HG03097 (cell line): ENCODE results near the gene PIM1.
"Not testable (repeated sequence)": the region's sequence is repeated elsewhere in the genome, so short reads cannot be mapped to it uniquely, and the experiment has no call there.

Source experiments
- ATAC-seq: cut with Tn5 transposase; IDR thresholded peaks from one replicate; pipeline ENCODE4 v1.9.1; 2021; ENCODE audit not compliant: unreplicated experiment, low FRiP score

PIM1 gene

DNA sequence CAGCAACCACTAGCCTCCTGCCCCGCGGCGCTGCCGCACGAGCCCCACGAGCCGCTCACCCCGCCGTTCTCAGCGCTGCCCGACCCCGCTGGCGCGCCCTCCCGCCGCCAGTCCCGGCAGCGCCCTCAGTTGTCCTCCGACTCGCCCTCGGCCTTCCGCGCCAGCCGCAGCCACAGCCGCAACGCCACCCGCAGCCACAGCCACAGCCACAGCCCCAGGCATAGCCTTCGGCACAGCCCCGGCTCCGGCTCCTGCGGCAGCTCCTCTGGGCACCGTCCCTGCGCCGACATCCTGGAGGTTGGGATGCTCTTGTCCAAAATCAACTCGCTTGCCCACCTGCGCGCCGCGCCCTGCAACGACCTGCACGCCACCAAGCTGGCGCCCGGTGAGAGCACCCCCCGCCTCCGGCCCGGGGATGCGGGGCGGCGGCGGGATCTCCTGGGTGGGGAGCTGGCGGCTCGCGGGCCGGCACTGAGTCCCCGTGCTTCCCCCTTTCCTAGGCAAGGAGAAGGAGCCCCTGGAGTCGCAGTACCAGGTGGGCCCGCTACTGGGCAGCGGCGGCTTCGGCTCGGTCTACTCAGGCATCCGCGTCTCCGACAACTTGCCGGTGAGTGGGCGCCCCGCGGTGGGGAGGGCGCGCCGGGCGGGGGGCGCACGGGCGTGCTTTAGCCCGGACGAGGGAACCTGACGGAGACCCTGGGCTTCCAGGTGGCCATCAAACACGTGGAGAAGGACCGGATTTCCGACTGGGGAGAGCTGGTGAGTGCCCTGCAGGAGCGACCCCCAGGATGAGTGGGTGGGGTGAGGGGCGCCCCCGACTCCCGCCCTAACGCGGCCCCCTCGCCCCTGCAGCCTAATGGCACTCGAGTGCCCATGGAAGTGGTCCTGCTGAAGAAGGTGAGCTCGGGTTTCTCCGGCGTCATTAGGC lies 585 bp downstream of the PIM1 start:
- peak; percentile 24 for ATAC-seq

DNA sequence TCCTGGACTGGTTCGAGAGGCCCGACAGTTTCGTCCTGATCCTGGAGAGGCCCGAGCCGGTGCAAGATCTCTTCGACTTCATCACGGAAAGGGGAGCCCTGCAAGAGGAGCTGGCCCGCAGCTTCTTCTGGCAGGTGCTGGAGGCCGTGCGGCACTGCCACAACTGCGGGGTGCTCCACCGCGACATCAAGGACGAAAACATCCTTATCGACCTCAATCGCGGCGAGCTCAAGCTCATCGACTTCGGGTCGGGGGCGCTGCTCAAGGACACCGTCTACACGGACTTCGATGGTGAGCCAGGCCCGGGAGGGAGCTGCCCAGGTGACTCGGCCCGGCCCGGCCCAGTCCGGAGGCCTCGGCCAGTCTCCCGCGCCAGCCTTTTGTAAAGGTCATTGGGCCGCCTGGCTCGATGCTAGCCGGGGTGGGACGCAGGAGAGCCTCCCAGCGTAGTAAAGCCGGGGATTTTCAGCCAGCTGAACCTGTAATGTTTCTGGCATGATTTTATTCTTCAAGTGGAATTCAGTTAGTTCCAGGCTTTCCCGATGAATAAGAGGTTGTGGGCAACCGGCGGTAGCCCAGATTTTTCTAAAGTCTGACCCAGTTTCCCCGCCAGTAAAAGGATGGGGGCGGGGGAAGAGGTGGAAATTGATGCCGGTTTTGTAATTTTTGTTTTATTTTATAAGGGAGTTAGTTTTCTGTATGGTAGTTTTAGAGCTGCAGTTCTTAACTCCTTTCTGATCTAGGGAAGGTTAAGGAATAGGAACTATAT lies 1.4 kb downstream of the PIM1 start:
- ATAC-seq: no peak

DNA sequence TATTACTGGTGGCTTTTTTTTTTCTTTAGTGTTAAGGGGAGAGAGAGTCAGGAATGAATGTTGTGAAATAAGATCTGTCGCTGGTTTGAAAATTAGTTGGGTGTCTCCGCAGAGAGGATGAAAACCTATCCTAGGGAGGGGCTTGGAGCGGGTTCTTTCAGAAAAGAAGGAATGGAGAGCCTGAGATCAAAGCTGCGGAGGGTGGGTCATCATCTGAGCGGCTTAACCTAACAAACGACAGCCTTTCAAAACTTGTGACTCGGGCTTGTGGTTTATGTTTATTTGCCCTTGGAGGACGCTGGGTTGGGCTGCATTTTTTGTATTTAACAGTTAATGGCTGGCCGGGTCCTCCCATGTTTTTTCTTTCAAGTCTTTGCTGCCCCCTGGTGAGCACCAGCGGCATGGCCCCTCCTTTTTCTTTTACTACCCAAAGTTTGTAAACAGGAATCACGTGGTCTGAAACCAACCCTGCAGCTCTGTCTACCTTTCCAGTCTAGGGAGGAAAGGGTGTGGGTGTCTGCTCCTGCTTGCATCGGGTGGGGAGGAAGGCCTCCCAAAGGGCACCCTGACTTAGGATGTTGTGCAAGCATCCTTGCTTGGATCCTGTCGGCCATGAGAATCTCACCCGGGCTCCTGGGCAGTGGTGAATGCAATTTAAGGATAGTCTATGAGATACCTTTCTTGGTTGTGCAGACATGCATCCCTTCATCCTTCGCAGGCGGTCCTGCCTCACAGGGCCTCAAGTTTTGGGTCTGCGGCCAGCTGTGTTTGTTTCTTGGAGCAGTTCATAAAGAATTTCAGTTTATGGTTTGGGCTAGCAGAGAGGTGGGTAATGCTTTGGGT lies 2.2 kb downstream of the PIM1 start:
- peak; percentile 28 for ATAC-seq

DNA sequence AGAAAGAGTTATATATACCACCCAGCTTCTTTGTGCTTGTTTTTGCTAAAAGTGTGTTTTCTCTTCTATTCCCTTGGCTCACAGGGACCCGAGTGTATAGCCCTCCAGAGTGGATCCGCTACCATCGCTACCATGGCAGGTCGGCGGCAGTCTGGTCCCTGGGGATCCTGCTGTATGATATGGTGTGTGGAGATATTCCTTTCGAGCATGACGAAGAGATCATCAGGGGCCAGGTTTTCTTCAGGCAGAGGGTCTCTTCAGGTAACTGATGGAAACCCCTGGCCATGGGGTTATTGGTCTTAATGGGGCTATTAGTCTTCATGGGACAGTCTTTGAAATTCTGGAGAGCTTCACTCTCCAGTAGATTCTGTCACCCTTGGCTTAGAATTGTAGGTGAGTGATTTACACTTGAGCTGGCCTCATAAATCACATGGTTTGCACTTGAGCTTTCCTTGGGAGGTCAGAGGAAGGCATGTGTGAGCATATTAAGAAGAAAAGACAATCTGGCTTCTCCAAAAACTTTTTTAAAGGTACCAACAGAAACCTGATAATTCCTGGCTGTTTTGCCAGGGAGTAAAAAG lies 3.0 kb downstream of the PIM1 start:
- ATAC-seq: no peak

DNA sequence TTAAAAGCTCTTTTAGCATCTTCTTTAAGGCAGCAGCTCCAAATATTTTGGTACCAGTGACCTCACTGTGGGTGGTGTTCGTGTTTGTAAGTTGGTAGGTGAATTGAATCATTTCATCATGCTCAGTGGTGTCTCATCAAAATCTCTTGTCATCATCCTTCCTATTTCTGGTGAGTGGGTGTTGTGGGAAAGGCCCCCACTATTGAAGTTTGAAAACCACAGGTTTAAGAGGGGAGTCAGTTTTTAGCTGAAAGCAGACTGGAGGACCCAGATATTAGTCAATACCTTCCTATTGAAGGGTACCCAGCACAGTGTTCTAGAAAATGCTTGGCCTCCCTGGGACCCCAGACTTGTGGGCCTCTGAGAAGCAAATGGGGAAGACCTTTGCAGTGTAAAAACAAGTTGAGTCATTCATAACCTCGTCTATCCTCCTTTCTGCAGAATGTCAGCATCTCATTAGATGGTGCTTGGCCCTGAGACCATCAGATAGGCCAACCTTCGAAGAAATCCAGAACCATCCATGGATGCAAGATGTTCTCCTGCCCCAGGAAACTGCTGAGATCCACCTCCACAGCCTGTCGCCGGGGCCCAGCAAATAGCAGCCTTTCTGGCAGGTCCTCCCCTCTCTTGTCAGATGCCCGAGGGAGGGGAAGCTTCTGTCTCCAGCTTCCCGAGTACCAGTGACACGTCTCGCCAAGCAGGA lies 3.7 kb downstream of the PIM1 start:
- no peak for ATAC-seq

DNA sequence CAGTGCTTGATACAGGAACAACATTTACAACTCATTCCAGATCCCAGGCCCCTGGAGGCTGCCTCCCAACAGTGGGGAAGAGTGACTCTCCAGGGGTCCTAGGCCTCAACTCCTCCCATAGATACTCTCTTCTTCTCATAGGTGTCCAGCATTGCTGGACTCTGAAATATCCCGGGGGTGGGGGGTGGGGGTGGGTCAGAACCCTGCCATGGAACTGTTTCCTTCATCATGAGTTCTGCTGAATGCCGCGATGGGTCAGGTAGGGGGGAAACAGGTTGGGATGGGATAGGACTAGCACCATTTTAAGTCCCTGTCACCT lies 4.2 kb downstream of the PIM1 start:
- no peak for ATAC-seq

DNA sequence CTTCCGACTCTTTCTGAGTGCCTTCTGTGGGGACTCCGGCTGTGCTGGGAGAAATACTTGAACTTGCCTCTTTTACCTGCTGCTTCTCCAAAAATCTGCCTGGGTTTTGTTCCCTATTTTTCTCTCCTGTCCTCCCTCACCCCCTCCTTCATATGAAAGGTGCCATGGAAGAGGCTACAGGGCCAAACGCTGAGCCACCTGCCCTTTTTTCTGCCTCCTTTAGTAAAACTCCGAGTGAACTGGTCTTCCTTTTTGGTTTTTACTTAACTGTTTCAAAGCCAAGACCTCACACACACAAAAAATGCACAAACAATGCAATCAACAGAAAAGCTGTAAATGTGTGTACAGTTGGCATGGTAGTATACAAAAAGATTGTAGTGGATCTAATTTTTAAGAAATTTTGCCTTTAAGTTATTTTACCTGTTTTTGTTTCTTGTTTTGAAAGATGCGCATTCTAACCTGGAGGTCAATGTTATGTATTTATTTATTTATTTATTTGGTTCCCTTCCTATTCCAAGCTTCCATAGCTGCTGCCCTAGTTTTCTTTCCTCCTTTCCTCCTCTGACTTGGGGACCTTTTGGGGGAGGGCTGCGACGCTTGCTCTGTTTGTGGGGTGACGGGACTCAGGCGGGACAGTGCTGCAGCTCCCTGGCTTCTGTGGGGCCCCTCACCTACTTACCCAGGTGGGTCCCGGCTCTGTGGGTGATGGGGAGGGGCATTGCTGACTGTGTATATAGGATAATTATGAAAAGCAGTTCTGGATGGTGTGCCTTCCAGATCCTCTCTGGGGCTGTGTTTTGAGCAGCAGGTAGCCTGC lies 4.8 kb downstream of the PIM1 start:
- no peak for ATAC-seq

DNA sequence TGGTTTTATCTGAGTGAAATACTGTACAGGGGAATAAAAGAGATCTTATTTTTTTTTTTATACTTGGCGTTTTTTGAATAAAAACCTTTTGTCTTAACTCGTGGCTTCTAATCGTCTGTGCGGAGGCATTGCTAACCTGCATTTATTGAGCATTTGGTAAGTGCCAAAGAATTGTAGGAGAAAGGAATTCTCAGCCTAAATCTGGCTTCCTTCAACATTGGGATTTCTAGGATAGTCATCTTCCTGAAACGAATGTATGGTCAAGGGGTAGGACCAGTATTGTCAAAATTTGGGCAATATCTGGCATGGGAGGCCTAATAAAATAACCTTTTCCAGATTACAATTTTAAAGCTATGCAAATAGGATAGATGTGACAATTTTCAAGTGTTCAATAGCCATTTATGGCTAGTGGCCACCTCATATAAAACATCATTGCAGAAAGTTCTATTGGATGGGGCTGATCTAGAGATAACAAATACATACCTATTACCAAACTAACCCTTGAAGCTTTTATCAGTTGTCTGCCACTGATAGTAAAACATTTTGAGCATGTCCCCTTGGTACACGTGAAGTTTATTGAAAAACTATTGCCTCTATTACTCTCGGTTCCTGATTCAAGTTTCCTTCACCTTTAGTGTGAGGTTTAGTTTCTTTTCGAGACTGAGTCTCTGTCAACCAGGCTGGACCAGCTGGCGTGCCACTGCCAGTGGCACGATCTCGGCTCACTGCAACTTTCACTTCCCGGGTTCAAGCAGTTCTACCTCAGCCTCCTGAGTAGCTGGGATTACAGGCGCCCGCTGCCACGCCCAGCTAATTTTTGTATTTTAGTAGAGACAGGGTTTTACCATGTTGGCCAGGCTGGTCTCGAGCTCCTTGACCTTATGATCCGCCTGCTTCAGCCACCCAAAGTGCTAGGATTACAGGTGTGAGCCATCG lies 5.6 kb downstream of the PIM1 start:
- ATAC-seq: no peak

DNA sequence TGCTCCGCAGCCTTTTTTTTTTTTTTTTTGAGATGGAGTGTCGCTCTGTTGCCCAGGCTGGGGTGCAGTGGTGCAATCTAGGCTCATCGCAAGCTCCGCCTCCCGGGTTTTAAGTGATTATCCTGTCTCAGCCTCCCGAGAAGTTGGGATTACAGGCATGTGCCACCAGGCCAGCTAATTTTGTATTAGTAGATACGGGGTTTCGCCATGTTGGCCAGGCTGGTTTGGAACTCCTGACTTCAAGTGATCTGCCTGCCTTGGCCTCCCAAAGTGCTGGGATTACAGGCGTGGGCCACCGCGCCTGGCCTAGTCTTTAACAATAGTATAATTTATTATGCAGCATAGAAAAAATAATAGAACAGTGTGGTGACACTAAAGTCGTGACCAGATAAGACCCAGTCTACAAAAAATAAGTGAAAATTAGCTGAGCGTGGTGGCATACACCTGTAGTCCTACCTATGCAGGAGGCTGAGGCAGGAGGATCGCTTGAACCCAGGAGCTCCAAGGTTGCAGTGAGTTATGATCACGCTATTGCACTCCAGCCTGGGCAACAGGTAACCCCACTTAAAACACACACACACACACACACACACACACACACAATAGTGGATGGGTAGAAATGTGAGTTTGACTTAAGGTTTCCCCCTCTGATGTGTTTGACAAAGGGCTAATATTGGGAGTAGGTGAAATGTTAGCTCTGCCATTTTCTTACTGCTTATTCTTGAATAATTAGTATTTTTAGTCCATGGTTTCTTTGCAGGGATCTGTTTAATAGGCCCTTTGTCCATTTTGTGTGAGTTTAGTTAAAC lies 6.5 kb downstream of the PIM1 start:
- ATAC-seq: no peak

DNA sequence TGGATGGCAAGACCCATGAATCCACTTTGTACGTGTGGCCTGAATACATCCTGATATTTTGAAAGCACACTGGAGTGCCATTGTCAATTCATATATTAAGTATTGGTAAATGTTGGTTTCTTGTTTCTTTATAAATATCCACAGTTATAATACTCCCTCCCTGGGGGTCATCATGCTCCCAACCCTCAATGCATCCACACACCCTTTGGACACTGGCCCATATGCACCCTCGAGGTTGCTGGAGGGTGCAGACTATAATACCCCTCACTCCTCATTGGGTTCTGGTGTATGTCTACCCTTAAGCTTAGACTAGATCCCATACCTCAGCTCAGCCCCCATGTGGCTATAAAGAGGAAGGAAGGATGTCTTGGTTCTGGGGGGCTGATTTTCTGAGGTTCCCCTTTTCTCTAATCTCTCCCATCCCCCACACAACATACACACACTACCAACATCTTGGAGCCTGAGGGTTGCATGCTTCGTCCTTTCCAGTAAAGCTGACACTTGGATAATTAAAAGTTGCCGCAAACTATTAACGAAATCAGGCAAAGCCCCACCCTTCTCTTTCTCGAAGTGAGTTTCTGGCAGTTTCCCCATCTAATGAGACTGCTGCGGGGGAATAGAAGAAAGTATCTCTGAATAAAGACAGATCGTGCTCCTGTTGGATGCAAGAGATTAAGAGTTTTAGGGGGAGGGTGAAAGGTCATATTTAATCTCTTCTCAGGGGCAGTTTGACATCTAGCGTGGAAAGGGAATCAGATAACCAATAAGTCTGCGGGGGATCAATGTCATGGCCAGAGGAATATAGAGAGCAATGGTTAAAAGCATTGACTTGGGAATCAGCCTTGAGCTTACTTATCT lies 7.4 kb downstream of the PIM1 start:
- ATAC-seq: no peak

DNA sequence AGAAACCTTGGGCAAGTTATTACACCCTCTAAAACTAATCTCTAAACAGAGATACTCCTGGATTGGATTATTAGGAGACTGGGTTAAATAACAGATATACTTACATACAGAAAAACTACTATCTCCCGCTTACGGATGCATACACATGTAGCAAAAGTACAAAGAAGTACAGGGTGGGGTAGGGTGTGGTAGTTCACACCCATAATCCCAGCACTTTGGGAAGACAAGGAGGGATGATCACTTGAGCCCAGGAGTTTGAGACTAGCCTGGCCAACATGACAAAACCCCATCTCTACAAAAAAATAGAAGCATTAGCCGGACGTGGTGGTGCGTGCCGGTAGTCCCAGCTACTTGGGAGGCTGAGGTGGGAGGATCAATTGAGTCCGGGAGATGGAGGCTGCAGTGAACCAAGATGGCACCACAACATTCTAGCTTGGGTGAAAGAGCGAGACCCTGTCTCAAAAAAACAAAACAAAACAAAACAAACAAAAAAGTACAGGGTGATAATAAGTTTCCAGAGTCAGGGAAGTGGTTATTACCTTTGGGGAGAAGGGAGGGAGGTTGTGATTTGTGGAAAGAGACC lies 8.1 kb downstream of the PIM1 start:
- no peak for ATAC-seq

DNA sequence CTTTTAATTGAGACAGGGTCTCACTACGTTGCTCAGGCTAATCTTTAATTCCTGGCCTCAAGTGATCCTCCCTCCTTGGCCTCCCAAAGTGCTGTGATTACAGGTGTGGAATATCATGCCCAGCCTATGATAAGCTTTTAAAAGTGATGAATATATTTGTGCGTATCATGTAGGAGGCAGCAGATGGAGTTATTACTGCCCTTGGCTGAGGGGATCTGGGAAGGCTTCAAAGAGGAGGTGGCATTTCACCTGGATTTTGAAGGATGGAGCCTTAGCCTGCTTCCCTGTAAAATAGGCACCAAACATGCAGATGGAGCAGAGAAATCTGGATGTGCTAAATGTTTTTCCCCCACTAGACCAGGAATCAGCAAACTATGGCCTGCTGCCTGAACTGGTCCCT lies 10.1 kb downstream of the PIM1 start:
- ATAC-seq: no peak

DNA sequence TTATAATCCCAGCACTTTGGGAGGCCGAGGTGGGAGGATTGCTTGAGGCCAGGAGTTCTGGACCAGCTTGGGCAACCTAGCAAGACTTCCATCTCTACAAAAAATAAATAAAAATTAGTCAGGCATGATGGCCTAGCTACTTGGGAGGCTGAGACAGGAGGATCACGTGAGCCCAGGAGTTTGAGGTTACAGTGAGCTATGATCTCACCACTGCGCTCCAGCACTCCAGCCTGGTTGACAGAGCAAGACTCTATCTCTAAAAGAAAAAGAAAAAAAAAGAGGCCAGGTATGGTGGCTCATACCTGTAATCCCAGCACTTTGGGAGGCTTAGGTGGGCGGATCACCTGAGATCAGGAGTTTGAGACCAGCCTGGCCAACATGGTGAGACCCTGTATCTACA lies 10.7 kb downstream of the PIM1 start:
- ATAC-seq: not testable (repeated sequence)

DNA sequence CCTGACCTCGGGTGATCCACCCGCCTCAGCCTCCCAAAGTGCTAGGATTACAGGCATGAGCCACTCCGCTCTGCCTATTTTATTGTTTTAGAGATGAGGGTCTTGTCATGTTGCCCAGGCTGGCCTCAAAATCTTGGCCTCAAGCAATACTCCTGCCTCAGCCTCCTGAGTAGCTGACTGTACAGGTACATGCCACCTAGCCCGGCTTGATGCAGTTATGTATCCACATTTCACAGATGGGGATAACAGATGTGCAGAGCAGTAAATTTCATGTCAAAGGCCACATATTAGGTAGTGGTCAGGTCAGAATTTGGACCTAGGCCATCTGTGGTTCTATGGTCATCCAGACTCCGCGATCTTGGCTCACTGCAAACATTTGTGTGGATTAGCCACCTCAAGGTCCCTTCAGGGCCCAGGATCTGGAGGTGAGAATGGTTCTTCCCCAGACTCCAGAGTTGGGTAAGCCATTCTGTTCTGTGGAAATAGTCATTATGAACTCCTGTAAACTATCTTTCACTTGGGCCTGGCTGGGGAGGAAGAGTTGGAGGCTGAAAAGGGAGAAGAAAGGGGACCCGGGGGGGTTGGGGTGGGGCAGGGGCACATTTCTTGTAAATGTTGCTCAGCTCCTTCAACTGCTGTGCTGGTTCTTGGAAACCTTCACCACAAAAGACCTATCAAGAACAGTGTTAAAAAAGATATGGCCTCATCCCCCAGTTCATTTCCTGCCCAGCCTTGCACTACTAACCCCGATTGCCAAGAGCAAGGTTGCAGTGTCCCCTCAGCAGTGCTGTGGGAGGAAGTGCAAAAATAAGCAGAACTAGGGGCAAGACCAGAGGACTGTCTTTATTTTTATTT lies 13.0 kb downstream of the PIM1 start:
- ATAC-seq: no peak
